Measurements from ENCODE around the gene PELI2. TPM values are rescaled to one million over a fixed set of nuclear protein-coding genes. Genes with fewer than 3 reads are reported as not detected.

The PELI2 gene
- total and polyA plus RNA-seq, 2 experiments from 2014 or later = 4.3 to 16.1 TPM

- Histone ChIP-seq H3K9me2 (replicated peaks; ENCODE audit: insufficient read depth) (no peaks in the 10 kb centered on the region), H3K4me1 (ENCODE audit: insufficient read depth) (peaks cover 15% of the 10 kb centered on the region), H2AFZ (no peak overlapping the region), H3K79me2 (no peaks in the 10 kb centered on the region), H3K36me3 (replicated peaks; ENCODE audit: insufficient read depth, low read depth) (no peaks in the 10 kb centered on the region), H3K9me3 (ENCODE audit: low read depth) (no peaks in the 10 kb centered on the region), H3K27me3 (no peaks in the 10 kb centered on the region), H4K20me1 (ENCODE audit: insufficient read depth, poor library complexity, severe bottlenecking) (no peaks in the 10 kb centered on the region), H3K4me2 (peak overlapping the region; percentile 6), H3K4me3 (no peak overlapping the region), H3K27ac (peak overlapping the region; percentile 35)
- no peak for DNase-seq (ENCODE audit: low spot score)
- TF ChIP-seq EZH2 (IDR thresholded peaks at IDR 0.05; ENCODE audit: borderline replicate concordance) (no peak), EZH2phosphoT487 (IDR thresholded peaks at IDR 0.05; ENCODE audit: low read depth, severe bottlenecking, unreplicated experiment) (no peak)
- TF ChIP-seq, protein P1, sequence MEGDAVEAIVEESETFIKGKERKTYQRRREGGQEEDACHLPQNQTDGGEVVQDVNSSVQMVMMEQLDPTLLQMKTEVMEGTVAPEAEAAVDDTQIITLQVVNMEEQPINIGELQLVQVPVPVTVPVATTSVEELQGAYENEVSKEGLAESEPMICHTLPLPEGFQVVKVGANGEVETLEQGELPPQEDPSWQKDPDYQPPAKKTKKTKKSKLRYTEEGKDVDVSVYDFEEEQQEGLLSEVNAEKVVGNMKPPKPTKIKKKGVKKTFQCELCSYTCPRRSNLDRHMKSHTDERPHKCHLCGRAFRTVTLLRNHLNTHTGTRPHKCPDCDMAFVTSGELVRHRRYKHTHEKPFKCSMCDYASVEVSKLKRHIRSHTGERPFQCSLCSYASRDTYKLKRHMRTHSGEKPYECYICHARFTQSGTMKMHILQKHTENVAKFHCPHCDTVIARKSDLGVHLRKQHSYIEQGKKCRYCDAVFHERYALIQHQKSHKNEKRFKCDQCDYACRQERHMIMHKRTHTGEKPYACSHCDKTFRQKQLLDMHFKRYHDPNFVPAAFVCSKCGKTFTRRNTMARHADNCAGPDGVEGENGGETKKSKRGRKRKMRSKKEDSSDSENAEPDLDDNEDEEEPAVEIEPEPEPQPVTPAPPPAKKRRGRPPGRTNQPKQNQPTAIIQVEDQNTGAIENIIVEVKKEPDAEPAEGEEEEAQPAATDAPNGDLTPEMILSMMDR (IDR thresholded peaks at IDR 0.05; ENCODE audit: poor library complexity) = no peak
- 51% methylated on average over 6 of the region's 6 CpGs for WGBS (ENCODE audit: low lambda C conversion rate, missing lambda C conversion rate)
Measured at GRCh38 chr14:56195704-56196103, 77.5 kb downstream of the PELI2 start.

DNA sequence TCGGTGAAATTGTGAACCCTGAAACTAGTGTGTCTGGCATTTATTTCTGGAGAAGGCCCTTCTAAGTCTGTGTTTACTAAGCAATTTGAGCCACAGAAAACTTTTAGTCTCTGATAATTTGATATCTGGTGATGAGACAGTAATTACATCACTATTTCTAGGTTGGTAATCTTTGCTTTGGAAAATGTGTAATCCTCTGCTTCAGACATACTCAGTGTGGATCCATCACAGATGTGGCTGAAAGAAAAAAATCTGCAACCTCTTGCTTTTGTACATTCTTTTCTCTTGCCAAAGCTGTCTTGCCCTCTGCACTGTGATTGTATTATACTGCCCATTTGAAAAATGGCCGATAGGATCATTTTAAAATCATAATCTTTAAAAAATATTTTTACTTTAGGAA is 78.1 kb downstream of the PELI2 start:
- Histone ChIP-seq H3K4me3 (no peak overlapping the region), H2AFZ (no peak overlapping the region), H3K36me3 (replicated peaks; ENCODE audit: insufficient read depth, low read depth) (no peaks in the 10 kb centered on the region), H3K27me3 (no peaks in the 10 kb centered on the region), H3K79me2 (no peaks in the 10 kb centered on the region), H3K4me2 (peak overlapping the region; percentile 6), H3K9me3 (ENCODE audit: low read depth) (no peaks in the 10 kb centered on the region), H4K20me1 (ENCODE audit: insufficient read depth, poor library complexity, severe bottlenecking) (no peaks in the 10 kb centered on the region), H3K27ac (no peak overlapping the region), H3K4me1 (ENCODE audit: insufficient read depth) (peaks cover 15% of the 10 kb centered on the region), H3K9me2 (replicated peaks; ENCODE audit: insufficient read depth) (no peaks in the 10 kb centered on the region)
- WGBS (ENCODE audit: low lambda C conversion rate, missing lambda C conversion rate) = 92% methylated on average over 2 of the region's 2 CpGs
- no peak for DNase-seq (ENCODE audit: low spot score)
- TF ChIP-seq, protein P1 (IDR thresholded peaks at IDR 0.05; ENCODE audit: poor library complexity) = no peak
- TF ChIP-seq EZH2phosphoT487 (IDR thresholded peaks at IDR 0.05; ENCODE audit: low read depth, severe bottlenecking, unreplicated experiment) = no peak
- TF ChIP-seq EZH2 (IDR thresholded peaks at IDR 0.05; ENCODE audit: borderline replicate concordance) = no peak

GRCh38 chr14:56197150-56197549 is 78.9 kb downstream of the PELI2 start:
- TF ChIP-seq EZH2phosphoT487 (IDR thresholded peaks at IDR 0.05; ENCODE audit: low read depth, severe bottlenecking, unreplicated experiment) (no peak), EZH2 (IDR thresholded peaks at IDR 0.05; ENCODE audit: borderline replicate concordance) (no peak)
- TF ChIP-seq, protein P1 (IDR thresholded peaks at IDR 0.05; ENCODE audit: poor library complexity) = no peak
- no peaks in the 10 kb centered on the region for H3K9me2 ChIP-seq (replicated peaks; ENCODE audit: insufficient read depth)
- no peak overlapping the region for H3K4me2 ChIP-seq
- H4K20me1 ChIP-seq (ENCODE audit: insufficient read depth, poor library complexity, severe bottlenecking) = no peaks in the 10 kb centered on the region
- no peaks in the 10 kb centered on the region for H3K36me3 ChIP-seq (replicated peaks; ENCODE audit: insufficient read depth, low read depth)
- 100% methylated on average over 1 of the region's 1 CpG for WGBS (ENCODE audit: low lambda C conversion rate, missing lambda C conversion rate)
- no peak overlapping the region for H3K27ac ChIP-seq
- no peaks in the 10 kb centered on the region for H3K27me3 ChIP-seq
- H3K4me1 ChIP-seq (ENCODE audit: insufficient read depth) = peaks cover 15% of the 10 kb centered on the region
- no peaks in the 10 kb centered on the region for H3K9me3 ChIP-seq (ENCODE audit: low read depth)
- no peak overlapping the region for H3K4me3 ChIP-seq
- H2AFZ ChIP-seq = no peak overlapping the region
- no peaks in the 10 kb centered on the region for H3K79me2 ChIP-seq
- no peak for DNase-seq (ENCODE audit: low spot score)

DNA sequence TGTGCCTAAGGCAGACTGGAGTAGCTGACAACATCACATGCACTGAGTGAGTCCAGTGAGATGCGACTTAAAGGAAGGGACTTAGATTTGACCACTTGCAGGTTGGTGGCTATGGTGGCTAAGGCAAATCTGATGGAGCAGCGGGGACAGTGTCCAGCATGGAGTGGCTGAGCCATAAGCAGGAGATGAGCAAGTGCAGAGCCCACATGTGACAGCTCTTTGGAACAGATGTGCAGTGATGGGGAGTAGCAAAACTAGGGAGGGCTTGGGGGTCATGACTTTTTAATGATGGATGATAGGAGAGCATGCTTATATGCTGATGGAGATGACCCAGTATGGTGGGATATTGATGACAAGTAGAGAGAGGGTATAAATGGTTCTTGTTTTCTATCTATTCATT is 80.2 kb downstream of the PELI2 start:
- no peaks in the 10 kb centered on the region for H4K20me1 ChIP-seq (ENCODE audit: insufficient read depth, poor library complexity, severe bottlenecking)
- no peaks in the 10 kb centered on the region for H3K9me2 ChIP-seq (replicated peaks; ENCODE audit: insufficient read depth)
- no peak overlapping the region for H3K27ac ChIP-seq
- WGBS (ENCODE audit: low lambda C conversion rate, missing lambda C conversion rate) = 97% methylated on average over 2 of the region's 2 CpGs
- no peaks in the 10 kb centered on the region for H3K9me3 ChIP-seq (ENCODE audit: low read depth)
- H3K4me2 ChIP-seq = no peak overlapping the region
- DNase-seq (ENCODE audit: low spot score) = no peak
- no peak for TF ChIP-seq EZH2 (IDR thresholded peaks at IDR 0.05; ENCODE audit: borderline replicate concordance)
- TF ChIP-seq, protein P1 (IDR thresholded peaks at IDR 0.05; ENCODE audit: poor library complexity) = no peak
- no peak for TF ChIP-seq EZH2phosphoT487 (IDR thresholded peaks at IDR 0.05; ENCODE audit: low read depth, severe bottlenecking, unreplicated experiment)
- H2AFZ ChIP-seq = no peak overlapping the region
- H3K79me2 ChIP-seq = no peaks in the 10 kb centered on the region
- no peak overlapping the region for H3K4me3 ChIP-seq
- H3K27me3 ChIP-seq = no peaks in the 10 kb centered on the region
- no peaks in the 10 kb centered on the region for H3K36me3 ChIP-seq (replicated peaks; ENCODE audit: insufficient read depth, low read depth)
- H3K4me1 ChIP-seq (ENCODE audit: insufficient read depth) = peaks cover 15% of the 10 kb centered on the region

All from hepatocyte (in vitro differentiated cells).